ENCODE data around the gene ATP2B1. TPM values are rescaled to one million over a fixed set of nuclear protein-coding genes. Genes with fewer than 3 reads are reported as not detected.
"Not testable (repeated sequence)": the region's sequence is repeated elsewhere in the genome, so short reads cannot be mapped to it uniquely, and the experiment has no call there.

ATP2B1 gene
- 47.4 to 55.2 TPM (median 49.7 TPM) in 3 replicates for total RNA-seq
- long read RNA-seq, full-length matches to known transcripts: 43 of 81 reads
- long read RNA-seq, partial matches to known transcripts: 8 of 81 reads
- long read RNA-seq, other reads (novel, unspliced or antisense): 30 of 81 reads

GRCh38 chr12:89708565-89709156 is at the start of gene ATP2B1:
Gene ATP2B1, minus strand, starts transcription at chr12:89708838. Its CDS starts 52,952 bp downstream, at chr12:89655886.
- Mint-ChIP-seq H3K4me3 (ENCODE audit: unreplicated experiment) (peak within 1 kb of the TSS; percentile 94), H3K4me1 (ENCODE audit: low read depth) (peaks cover 31% of the 10 kb centered on the region), H3K27ac (ENCODE audit: unreplicated experiment) (peak within 1 kb of the TSS; percentile 92), H3K27me3 (ENCODE audit: low read depth) (no peaks in the 10 kb centered on the region), H3K36me3 (ENCODE audit: low read depth) (peaks cover 1% of the 10 kb centered on the region), H3K9me3 (ENCODE audit: low read depth) (no peaks in the 10 kb centered on the region)
- peak; percentile 37 for TF ChIP-seq CTCF (IDR thresholded peaks at IDR 0.05)
- DNase-seq (ENCODE audit: low spot score): peak; percentile 96

DNA sequence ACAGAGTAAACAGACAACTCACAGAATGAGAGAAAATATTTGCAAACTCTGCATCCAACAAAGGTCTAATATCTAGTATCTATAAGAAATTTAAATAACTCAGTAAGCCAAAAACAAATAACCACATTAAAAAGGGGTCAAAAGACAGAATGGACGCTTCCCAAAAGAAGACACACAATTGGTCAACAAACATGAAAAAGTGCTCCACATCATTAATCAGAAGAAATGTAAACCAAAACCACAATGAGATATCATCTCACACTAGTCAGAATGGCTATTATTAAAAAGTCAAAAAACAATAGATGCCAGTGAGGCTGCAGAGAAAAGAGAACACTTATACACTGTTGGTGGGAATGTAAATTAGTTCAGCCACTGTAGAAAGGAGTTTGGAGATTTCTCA is 49.3 kb upstream of the ATP2B1 start:
- not testable (repeated sequence) for DNase-seq (ENCODE audit: low spot score); H3K36me3 Mint-ChIP-seq (ENCODE audit: low read depth); H3K27me3 Mint-ChIP-seq (ENCODE audit: low read depth); H3K27ac Mint-ChIP-seq (ENCODE audit: unreplicated experiment); H3K4me3 Mint-ChIP-seq (ENCODE audit: unreplicated experiment); H3K9me3 Mint-ChIP-seq (ENCODE audit: low read depth)
- peaks cover 15% of the 10 kb centered on the region for H3K4me1 Mint-ChIP-seq (ENCODE audit: low read depth)

GRCh38 chr12:89756585-89757398 is 48.2 kb upstream of the ATP2B1 start:
- peaks cover 15% of the 10 kb centered on the region for H3K4me1 Mint-ChIP-seq (ENCODE audit: low read depth)
- no peak for TF ChIP-seq CTCF (IDR thresholded peaks at IDR 0.05)
- H3K9me3 Mint-ChIP-seq (ENCODE audit: low read depth): peaks cover 7% of the 10 kb centered on the region
- H3K36me3 Mint-ChIP-seq (ENCODE audit: low read depth): no peaks in the 10 kb centered on the region
- DNase-seq (ENCODE audit: low spot score): no peak
- H3K27ac Mint-ChIP-seq (ENCODE audit: unreplicated experiment): peak overlapping the region; percentile 91
- H3K27me3 Mint-ChIP-seq (ENCODE audit: low read depth): no peaks in the 10 kb centered on the region
- no peak overlapping the region for H3K4me3 Mint-ChIP-seq (ENCODE audit: unreplicated experiment)

DNA sequence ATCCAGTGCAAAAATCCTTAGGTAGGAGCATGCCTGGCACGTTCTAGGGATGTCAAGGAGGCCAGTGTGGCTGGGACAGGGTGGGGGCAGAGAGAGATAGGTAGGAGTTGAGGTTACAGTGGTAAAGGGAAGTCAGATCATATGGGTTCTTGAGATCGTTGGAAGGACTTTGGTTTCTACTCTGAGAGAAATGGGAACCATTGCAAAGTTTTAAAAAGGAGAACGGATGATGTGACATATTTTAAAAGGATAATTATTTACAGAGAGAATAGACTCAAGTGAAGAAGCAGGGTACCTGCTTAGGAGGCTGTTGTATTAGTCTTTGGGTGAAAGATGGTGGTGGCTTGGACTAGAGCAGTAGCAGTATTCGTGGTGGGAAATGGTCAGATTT is 47.6 kb upstream of the ATP2B1 start:
- H3K27me3 Mint-ChIP-seq (ENCODE audit: low read depth): no peaks in the 10 kb centered on the region
- H3K9me3 Mint-ChIP-seq (ENCODE audit: low read depth): peaks cover 7% of the 10 kb centered on the region
- no peak for DNase-seq (ENCODE audit: low spot score)
- H3K4me3 Mint-ChIP-seq (ENCODE audit: unreplicated experiment): no peak overlapping the region
- no peaks in the 10 kb centered on the region for H3K36me3 Mint-ChIP-seq (ENCODE audit: low read depth)
- H3K27ac Mint-ChIP-seq (ENCODE audit: unreplicated experiment): peak overlapping the region; percentile 91
- no peak for TF ChIP-seq CTCF (IDR thresholded peaks at IDR 0.05)
- H3K4me1 Mint-ChIP-seq (ENCODE audit: low read depth): peaks cover 17% of the 10 kb centered on the region

- TF ChIP-seq CTCF (IDR thresholded peaks at IDR 0.05): no peak
- H3K27ac Mint-ChIP-seq (ENCODE audit: unreplicated experiment): no peak overlapping the region
These were observed 45.4 kb upstream of the ATP2B1 start for GRCh38 chr12:89753997-89754396.

More at GRCh38 chr12:89753997-89754396, 45.4 kb upstream of the ATP2B1 start:
- no peaks in the 10 kb centered on the region for H3K36me3 Mint-ChIP-seq (ENCODE audit: low read depth)
- H3K9me3 Mint-ChIP-seq (ENCODE audit: low read depth): peaks cover 7% of the 10 kb centered on the region
- no peak overlapping the region for H3K4me3 Mint-ChIP-seq (ENCODE audit: unreplicated experiment)
- no peak for DNase-seq (ENCODE audit: low spot score)
- H3K27me3 Mint-ChIP-seq (ENCODE audit: low read depth): no peaks in the 10 kb centered on the region
- H3K4me1 Mint-ChIP-seq (ENCODE audit: low read depth): peaks cover 23% of the 10 kb centered on the region

Measured in chondrocyte (in vitro differentiated cells).